SK-N-SH treated with all-trans-retinoic acid at 6 μM for 48 hours (cell line): ENCODE data around the gene SIM1.

Experiments used
- OSR1 ChIP-seq: fragments of 250-450 bp; sonication (Bioruptor Pico); IDR thresholded peaks from 2 replicates; pipeline ENCODE4 v1.8.0; 2022; ENCODE audit warnings: moderate library complexity, mild to moderate bottlenecking, inconsistent platforms
- TF ChIP-seq, protein P1 (sequence below): fragments of 250-450 bp; sonication (Bioruptor Pico); IDR thresholded peaks from 2 replicates; pipeline ENCODE4 v1.8.0; 2020; ENCODE audit warnings: mild to moderate bottlenecking, moderate library complexity, borderline replicate concordance
- TF ChIP-seq, protein P2 (sequence below): fragments of 250-450 bp; sonication (Bioruptor Pico); IDR thresholded peaks from 2 replicates; pipeline ENCODE4 v1.5.1; 2020; ENCODE audit warnings: low read depth, mild to moderate bottlenecking, moderate library complexity
- TF ChIP-seq, protein P3 (sequence below): fragments of 250-450 bp; sonication (Bioruptor Pico); IDR thresholded peaks from 2 replicates; pipeline ENCODE4 v1.8.0; 2021; ENCODE audit warnings: low read depth, mild to moderate bottlenecking, moderate library complexity, borderline replicate concordance

DNA sequence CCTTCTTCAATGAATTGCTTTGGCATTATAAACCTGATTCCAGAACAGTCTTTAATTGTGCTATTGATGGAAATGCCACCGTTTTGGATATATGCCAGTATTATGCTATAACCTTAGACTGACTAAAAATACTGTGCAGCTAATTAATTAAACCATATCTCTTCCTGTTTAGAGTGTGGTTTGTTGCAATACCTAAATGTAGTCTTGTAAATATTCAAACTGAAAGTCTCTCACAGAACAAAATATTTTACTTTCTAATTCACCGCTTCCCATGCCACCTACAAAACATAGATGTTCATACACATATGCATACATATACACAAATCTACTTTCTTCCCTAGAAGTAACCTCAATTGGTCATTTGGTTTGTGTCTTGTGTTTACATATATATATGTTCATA is 126.6 kb downstream of the SIM1 start:
- TF ChIP-seq, protein P1, sequence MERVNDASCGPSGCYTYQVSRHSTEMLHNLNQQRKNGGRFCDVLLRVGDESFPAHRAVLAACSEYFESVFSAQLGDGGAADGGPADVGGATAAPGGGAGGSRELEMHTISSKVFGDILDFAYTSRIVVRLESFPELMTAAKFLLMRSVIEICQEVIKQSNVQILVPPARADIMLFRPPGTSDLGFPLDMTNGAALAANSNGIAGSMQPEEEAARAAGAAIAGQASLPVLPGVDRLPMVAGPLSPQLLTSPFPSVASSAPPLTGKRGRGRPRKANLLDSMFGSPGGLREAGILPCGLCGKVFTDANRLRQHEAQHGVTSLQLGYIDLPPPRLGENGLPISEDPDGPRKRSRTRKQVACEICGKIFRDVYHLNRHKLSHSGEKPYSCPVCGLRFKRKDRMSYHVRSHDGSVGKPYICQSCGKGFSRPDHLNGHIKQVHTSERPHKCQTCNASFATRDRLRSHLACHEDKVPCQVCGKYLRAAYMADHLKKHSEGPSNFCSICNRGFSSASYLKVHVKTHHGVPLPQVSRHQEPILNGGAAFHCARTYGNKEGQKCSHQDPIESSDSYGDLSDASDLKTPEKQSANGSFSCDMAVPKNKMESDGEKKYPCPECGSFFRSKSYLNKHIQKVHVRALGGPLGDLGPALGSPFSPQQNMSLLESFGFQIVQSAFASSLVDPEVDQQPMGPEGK, result no peak
- no peak for TF ChIP-seq OSR1
- TF ChIP-seq, protein P2, sequence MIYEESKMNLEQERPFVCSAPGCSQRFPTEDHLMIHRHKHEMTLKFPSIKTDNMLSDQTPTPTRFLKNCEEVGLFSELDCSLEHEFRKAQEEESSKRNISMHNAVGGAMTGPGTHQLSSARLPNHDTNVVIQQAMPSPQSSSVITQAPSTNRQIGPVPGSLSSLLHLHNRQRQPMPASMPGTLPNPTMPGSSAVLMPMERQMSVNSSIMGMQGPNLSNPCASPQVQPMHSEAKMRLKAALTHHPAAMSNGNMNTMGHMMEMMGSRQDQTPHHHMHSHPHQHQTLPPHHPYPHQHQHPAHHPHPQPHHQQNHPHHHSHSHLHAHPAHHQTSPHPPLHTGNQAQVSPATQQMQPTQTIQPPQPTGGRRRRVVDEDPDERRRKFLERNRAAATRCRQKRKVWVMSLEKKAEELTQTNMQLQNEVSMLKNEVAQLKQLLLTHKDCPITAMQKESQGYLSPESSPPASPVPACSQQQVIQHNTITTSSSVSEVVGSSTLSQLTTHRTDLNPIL (CRISPR knock-in tag), result no peak
- TF ChIP-seq, protein P3, sequence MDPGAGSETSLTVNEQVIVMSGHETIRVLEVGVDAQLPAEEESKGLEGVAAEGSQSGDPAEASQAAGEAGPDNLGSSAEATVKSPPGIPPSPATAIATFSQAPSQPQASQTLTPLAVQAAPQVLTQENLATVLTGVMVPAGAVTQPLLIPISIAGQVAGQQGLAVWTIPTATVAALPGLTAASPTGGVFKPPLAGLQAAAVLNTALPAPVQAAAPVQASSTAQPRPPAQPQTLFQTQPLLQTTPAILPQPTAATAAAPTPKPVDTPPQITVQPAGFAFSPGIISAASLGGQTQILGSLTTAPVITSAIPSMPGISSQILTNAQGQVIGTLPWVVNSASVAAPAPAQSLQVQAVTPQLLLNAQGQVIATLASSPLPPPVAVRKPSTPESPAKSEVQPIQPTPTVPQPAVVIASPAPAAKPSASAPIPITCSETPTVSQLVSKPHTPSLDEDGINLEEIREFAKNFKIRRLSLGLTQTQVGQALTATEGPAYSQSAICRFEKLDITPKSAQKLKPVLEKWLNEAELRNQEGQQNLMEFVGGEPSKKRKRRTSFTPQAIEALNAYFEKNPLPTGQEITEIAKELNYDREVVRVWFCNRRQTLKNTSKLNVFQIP (CRISPR knock-in tag), result no peak
